RWPE2 (cell line): ENCODE data around the gene GH1.
"Not testable (repeated sequence)": the region's sequence is repeated elsewhere in the genome, so short reads cannot be mapped to it uniquely, and the experiment has no call there.

Experiments
- ATAC-seq: fragments of 200-7000 bp; cut with Tn5 transposase; 3 replicates; pipeline ENCODE4 v1.9.1; 2021; ENCODE audit warnings: low read depth
- DNase-seq: peaks from one replicate; pipeline ENCODE4 v3.0.0-alpha.2; 2020; ENCODE audit warnings: low spot score
- H3K27ac ChIP-seq: fragments of 450-650 bp; 2 replicates; pipeline ENCODE4 v1.5.1; 2017; ENCODE audit warnings: mild to moderate bottlenecking; ENCODE audit not compliant: poor library complexity, severe bottlenecking
- H3K27me3 ChIP-seq: fragments of 250-450 bp; sonication (Bioruptor Pico); 2 replicates; pipeline ENCODE4 v1.5.1; 2021; ENCODE audit warnings: mild to moderate bottlenecking, moderate library complexity; ENCODE audit not compliant: insufficient read depth, poor library complexity, severe bottlenecking
- H3K36me3 ChIP-seq: fragments of 250-450 bp; sonication (Bioruptor Pico); 2 replicates; pipeline ENCODE4 v1.5.1; 2020; ENCODE audit warnings: low read depth, mild to moderate bottlenecking, moderate library complexity
- H3K4me1 ChIP-seq: fragments of 250-450 bp; sonication (Bioruptor Pico); 2 replicates; pipeline ENCODE4 v1.5.1; 2021; ENCODE audit warnings: mild to moderate bottlenecking, moderate library complexity; ENCODE audit not compliant: insufficient read depth, poor library complexity, severe bottlenecking
- H3K4me3 ChIP-seq: fragments of 250-450 bp; sonication (Bioruptor Pico); 2 replicates; pipeline ENCODE4 v1.5.1; 2021; ENCODE audit warnings: mild to moderate bottlenecking, moderate library complexity; ENCODE audit not compliant: severe bottlenecking
- H3K9me3 ChIP-seq: fragments of 250-450 bp; sonication (Bioruptor Pico); 2 replicates; pipeline ENCODE4 v1.5.1; 2021; ENCODE audit warnings: mild to moderate bottlenecking, moderate library complexity; ENCODE audit not compliant: severe bottlenecking
- TF ChIP-seq, protein P1 (sequence below): fragments of 450-650 bp; IDR thresholded peaks from one replicate; pipeline ENCODE4 v1.5.1; 2017; ENCODE audit warnings: mild to moderate bottlenecking, moderate library complexity; ENCODE audit not compliant: poor library complexity, severe bottlenecking

Gene GH1

DNA sequence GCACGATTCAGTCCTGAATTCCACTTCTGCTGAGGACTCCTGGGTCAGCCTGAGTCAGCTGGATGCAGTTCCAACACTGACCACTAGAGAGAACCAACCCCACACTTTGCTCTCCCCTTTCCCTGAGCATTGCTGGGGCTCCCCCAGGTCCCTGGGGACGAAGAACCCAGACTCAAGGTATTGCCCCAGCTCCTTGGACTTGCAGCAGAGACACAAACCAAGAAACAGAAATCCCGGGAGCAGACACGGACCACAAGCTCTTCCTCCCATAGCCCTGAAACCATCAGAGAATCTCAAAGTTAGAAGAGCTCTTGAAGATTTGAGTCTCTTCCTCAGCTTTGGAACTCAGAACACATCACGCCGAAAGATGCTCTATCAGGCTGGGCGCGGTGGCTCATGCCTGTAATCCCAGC is 678 bp upstream of the GH1 start:
- no peak for DNase-seq
- no peaks in the 10 kb centered on the region for H3K9me3 ChIP-seq
- H3K27me3 ChIP-seq, result peaks cover 2% of the 10 kb centered on the region
- H3K4me3 ChIP-seq, result no peak overlapping the region
- H3K27ac ChIP-seq, result no peak overlapping the region
- ATAC-seq, result peak; percentile 77; the same call in 2 of the 3 replicates
- no peaks in the 10 kb centered on the region for H3K4me1 ChIP-seq
- TF ChIP-seq, protein P1, sequence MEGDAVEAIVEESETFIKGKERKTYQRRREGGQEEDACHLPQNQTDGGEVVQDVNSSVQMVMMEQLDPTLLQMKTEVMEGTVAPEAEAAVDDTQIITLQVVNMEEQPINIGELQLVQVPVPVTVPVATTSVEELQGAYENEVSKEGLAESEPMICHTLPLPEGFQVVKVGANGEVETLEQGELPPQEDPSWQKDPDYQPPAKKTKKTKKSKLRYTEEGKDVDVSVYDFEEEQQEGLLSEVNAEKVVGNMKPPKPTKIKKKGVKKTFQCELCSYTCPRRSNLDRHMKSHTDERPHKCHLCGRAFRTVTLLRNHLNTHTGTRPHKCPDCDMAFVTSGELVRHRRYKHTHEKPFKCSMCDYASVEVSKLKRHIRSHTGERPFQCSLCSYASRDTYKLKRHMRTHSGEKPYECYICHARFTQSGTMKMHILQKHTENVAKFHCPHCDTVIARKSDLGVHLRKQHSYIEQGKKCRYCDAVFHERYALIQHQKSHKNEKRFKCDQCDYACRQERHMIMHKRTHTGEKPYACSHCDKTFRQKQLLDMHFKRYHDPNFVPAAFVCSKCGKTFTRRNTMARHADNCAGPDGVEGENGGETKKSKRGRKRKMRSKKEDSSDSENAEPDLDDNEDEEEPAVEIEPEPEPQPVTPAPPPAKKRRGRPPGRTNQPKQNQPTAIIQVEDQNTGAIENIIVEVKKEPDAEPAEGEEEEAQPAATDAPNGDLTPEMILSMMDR, result peak; percentile 86
- H3K36me3 ChIP-seq, result no peaks in the 10 kb centered on the region

DNA sequence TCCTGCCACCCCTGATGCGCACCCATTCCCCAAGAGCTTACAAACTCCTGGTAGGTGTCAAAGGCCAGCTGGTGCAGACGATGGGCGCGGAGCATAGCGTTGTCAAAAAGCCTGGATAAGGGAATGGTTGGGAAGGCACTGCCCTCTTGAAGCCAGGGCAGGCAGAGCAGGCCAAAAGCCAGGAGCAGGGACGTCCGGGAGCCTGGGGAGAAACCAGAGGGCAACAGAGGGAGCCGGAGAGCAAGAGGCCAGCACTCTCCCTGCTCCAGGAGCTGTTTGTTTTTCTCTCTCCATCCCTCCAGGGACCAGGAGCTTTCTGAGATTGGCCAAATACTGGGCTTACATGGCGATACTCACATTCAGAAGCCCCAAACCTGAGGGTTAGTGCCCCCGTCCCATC is 334 bp downstream of the GH1 start:
- TF ChIP-seq, protein P1, result no peak
- ATAC-seq (no peak), DNase-seq (no peak)
- no peak overlapping the region for H3K4me3 ChIP-seq
- no peaks in the 10 kb centered on the region for H3K36me3 ChIP-seq
- no peaks in the 10 kb centered on the region for H3K4me1 ChIP-seq
- peaks cover 2% of the 10 kb centered on the region for H3K27me3 ChIP-seq
- H3K27ac ChIP-seq, result no peak overlapping the region
- H3K9me3 ChIP-seq, result no peaks in the 10 kb centered on the region

DNA sequence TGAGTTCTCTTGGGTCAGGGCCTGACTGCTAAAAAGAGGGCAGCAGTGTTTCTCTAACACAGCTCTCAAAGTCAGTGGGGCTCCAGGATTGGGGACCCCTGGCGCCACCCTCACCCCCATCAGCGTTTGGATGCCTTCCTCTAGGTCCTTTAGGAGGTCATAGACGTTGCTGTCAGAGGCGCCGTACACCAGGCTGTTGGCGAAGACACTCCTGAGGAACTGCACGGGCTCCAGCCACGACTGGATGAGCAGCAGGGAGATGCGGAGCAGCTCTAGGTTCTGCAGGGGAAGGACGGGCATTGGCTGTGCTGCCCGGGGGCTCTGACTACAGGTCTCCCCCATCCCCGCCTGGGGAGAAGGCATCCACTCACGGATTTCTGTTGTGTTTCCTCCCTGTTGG is 993 bp downstream of the GH1 start:
- Histone ChIP-seq H3K9me3 (no peaks in the 10 kb centered on the region), H3K27me3 (peaks cover 2% of the 10 kb centered on the region), H3K4me3 (no peak overlapping the region), H3K4me1 (no peaks in the 10 kb centered on the region), H3K36me3 (no peaks in the 10 kb centered on the region), H3K27ac (no peak overlapping the region)
- TF ChIP-seq, protein P1, result no peak
- ATAC-seq (no peak), DNase-seq (no peak)

DNA sequence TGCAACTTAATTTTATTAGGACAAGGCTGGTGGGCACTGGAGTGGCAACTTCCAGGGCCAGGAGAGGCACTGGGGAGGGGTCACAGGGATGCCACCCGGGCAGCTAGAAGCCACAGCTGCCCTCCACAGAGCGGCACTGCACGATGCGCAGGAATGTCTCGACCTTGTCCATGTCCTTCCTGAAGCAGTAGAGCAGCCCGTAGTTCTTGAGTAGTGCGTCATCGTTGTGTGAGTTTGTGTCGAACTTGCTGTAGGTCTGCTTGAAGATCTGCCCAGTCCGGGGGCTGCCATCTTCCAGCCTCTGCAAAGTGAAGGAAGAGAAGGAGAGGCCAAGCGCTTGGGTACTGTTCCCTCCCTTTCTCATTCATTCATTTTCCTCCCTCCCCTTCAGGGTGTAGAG is 1.4 kb downstream of the GH1 start:
- H3K4me3 ChIP-seq, H3K36me3 ChIP-seq, H3K4me1 ChIP-seq, DNase-seq, H3K9me3 ChIP-seq, H3K27me3 ChIP-seq, H3K27ac ChIP-seq, ATAC-seq: not testable (repeated sequence)

DNA sequence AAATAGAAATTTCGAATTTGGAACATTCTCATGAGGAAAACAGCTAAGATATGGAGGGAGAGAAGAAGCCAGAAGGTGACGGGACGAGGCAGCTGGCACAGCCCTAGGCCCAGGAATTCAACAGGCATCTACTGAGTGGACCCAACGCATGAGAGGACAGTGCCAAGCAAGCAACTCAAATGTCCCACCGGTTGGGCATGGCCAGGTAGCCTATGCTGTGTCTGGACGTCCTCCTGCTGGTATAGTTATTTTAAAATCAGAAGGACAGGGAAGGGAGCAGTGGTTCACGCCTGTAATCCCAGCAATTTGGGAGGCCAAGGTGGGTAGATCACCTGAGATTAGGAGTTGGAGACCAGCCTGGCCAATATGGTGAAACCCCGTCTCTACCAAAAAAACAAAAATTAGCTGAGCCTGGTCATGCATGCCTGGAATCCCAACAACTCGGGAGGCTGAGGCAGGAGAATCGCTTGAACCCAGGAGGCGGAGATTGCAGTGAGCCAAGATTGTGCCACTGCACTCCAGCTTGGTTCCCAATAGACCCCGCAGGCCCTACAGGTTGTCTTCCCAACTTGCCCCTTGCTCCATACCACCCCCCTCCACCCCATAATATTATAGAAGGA is 2.0 kb downstream of the GH1 start:
- no peaks in the 10 kb centered on the region for H3K4me1 ChIP-seq

DNA sequence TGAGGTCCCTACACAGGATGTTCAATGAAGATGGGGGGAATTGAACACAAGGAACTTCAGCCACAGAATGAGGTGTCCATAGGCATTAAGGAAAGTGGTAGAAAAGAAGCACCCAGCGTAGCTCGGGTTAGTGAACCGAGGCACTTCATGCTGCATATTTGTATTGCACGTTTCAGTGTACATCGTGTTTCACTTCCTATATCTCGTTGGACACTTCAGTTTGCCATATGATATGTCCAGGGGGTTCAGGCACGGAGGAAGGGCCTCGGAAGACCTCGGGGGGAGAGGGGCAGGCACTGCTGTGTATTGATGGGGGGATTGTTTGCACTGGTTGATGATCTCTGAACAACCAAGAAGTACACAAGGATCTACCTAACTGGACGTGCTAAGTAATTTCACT is 2.9 kb downstream of the GH1 start:
- H3K36me3 ChIP-seq, H3K27ac ChIP-seq, ATAC-seq, H3K9me3 ChIP-seq, H3K4me3 ChIP-seq, H3K4me1 ChIP-seq, DNase-seq, H3K27me3 ChIP-seq: not testable (repeated sequence)

More for the DNA sequence above, 2.0 kb downstream of the GH1 start:
- ATAC-seq (no peak), DNase-seq (peak; percentile 4)
- no peaks in the 10 kb centered on the region for H3K36me3 ChIP-seq
- TF ChIP-seq, protein P1, result no peak
- no peak overlapping the region for H3K4me3 ChIP-seq
- no peaks in the 10 kb centered on the region for H3K9me3 ChIP-seq
- peaks cover 2% of the 10 kb centered on the region for H3K27me3 ChIP-seq
- no peak overlapping the region for H3K27ac ChIP-seq
